Inferior parietal cortex (tissue), 1 donor: ENCODE measurements around the gene ACTR3C.
A peak's percentile ranks its signal among the peaks of the same experiment; 100 is the strongest.

Experiments
- DNase-seq: peaks from one replicate; pipeline ENCODE4 v3.0.0-alpha.2; 2016; ENCODE audit errors: extremely low spot score

The ACTR3C gene

DNA sequence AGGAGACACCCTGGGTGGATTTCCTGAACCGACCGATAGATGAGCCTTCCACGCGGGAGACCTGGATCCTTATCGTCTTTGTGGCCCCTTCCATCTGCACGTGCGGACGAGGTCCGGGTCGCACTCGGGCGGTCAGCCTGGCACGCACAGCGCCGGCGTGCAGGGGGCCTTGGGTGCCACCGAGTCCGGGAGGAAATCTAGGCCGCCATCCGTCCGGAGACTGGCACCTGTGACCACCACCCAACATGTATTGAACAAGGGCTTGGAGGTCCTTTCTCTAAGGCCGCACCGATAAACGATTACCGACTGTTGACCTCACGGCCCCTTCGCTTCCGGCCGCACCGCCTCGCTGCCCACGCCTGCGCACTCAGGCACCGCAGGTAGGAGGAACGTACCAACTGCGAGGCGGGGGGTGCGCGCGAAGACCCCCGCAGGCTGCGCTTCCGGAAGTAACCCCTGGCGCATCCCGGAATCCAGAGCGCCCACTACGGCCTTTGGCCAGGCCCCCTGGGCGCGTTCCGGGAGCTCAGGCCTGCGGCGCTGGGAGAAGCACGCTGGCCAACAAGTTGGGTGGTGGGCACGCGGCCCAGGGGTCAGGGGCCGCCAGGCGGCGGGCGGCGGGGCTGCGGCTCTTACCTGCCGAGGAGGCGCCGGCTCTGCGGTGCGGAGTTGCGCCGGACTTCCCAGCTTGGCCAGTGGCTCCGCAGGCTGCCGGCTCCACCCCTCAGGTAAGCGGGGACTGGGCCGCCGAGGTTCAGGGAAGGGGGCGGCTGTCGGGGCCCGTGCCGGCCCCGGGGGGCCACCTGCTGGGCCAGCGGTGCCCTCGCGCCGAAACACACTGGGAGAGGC is at the start of gene ACTR3C, which contains the start of gene LRRC61:
TSS of gene ACTR3C (minus strand) at position 713 of the 849 bp plus-strand sequence. CDS start 28,249 bp downstream, outside the sequence.
TSS of gene LRRC61 (plus strand) at position 523 of the 849 bp plus-strand sequence. CDS start 13,507 bp downstream, outside the sequence.
- peak; percentile 32 for DNase-seq

DNA sequence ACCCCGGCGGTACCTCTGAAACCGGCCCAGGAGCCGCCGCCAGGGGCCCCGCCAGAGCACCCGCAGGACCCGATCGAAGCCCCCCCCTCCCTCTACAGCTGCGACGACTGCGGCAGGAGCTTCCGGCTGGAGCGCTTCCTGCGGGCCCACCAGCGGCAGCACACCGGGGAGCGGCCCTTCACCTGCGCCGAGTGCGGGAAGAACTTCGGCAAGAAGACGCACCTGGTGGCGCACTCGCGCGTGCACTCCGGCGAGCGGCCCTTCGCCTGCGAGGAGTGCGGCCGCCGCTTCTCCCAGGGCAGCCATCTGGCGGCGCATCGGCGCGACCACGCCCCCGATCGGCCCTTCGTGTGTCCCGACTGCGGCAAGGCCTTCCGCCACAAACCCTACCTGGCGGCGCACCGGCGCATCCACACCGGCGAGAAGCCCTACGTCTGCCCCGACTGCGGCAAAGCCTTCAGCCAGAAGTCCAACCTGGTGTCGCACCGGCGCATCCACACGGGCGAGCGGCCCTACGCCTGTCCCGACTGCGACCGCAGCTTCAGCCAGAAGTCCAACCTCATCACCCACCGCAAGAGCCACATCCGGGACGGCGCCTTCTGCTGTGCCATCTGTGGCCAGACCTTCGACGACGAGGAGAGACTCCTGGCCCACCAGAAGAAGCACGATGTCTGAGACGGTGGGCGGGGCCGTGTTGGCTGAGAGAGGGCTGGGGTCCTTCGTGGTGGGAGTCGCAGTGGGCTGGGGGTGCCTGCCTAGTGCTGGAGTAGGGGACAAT is 49.1 kb upstream of the ACTR3C start:
- DNase-seq = no peak

DNA sequence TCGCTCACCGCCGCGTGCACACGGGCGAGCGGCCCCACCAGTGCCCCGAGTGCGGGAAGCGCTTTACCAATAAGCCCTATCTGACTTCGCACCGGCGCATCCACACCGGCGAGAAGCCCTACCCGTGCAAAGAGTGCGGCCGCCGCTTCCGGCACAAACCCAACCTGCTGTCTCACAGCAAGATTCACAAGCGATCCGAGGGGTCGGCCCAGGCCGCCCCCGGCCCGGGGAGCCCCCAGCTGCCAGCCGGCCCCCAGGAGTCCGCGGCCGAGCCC is 48.6 kb upstream of the ACTR3C start:
- DNase-seq = no peak

DNA sequence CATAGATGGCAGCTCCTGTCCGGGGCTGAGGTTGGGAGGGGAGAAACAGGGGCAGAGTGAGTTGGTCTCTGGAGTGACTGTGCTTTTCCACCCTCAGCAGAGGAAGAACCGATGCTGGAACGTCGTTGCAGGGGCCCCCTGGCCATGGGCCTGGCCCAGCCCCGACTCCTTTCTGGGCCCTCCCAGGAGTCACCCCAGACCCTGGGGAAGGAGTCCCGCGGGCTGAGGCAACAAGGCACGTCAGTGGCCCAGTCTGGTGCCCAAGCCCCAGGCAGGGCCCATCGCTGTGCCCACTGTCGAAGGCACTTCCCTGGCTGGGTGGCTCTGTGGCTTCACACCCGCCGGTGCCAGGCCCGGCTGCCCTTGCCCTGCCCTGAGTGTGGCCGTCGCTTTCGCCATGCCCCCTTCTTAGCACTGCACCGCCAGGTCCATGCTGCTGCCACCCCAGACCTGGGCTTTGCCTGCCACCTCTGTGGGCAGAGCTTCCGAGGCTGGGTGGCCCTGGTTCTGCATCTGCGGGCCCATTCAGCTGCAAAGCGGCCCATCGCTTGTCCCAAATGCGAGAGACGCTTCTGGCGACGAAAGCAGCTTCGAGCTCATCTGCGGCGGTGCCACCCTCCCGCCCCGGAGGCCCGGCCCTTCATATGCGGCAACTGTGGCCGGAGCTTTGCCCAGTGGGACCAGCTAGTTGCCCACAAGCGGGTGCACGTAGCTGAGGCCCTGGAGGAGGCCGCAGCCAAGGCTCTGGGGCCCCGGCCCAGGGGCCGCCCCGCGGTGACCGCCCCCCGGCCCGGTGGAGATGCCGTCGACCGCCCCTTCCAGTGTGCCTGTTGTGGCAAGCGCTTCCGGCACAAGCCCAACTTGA is 48.0 kb upstream of the ACTR3C start:
- no peak for DNase-seq

DNA sequence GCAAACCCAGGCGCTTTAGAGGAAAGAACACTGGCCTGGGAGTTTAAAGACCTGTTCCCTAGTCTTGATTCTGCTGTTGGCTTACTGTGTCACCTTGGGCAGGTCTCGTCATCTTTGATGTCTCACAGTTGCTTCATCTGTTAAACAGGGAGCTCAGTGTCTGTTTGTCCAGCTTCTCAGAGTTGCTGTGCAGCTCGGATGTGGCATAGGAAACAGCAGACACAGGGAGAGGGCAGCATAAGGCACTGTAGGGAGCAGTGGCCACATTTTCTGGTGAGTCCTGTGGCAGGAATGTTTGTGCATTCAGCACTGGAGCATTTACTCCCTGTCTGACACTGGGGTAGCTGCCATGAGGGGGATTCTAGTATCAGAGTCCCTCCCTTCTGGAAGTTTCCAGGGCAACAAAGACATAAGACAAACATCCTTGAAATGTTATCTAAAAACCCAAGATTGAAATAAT is 47.3 kb upstream of the ACTR3C start:
- no peak for DNase-seq

DNA sequence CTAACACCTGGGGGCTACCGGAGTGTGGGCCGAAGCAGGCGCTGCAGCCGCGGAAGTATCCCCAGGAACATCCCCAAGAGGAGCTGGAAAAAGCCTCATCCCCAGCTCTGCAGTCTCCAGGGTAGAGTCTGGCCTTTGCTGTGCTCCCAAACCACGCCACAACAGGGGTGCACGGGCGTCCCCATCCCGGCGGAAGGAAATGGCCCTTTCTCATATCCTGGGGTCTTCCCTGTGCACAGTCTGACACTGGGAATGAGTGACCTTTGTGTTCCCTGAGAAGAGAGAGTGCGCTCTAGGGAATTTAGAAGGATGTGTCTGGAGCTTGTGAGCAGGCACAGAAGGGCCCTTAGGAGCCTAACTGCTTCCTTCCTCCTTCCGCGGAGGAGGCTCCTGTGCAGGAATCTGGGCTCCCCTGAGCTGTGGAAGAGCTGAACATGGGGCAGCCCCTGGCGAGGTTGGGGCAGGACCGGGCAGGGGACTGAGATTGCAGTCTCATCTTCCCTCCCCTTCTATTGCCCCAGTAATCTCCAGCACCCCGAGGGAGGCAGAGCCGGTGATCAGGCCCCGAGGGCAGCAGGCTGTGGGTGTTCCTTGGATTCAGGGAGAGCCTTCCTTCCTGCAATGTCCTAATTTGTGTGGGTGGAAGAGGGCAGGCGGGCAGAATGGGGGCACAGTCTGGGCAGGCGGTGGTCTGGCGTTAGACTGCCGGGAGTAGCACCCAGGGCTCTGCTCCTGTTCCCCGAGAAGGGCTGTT is 46.6 kb upstream of the ACTR3C start:
- no peak for DNase-seq

DNA sequence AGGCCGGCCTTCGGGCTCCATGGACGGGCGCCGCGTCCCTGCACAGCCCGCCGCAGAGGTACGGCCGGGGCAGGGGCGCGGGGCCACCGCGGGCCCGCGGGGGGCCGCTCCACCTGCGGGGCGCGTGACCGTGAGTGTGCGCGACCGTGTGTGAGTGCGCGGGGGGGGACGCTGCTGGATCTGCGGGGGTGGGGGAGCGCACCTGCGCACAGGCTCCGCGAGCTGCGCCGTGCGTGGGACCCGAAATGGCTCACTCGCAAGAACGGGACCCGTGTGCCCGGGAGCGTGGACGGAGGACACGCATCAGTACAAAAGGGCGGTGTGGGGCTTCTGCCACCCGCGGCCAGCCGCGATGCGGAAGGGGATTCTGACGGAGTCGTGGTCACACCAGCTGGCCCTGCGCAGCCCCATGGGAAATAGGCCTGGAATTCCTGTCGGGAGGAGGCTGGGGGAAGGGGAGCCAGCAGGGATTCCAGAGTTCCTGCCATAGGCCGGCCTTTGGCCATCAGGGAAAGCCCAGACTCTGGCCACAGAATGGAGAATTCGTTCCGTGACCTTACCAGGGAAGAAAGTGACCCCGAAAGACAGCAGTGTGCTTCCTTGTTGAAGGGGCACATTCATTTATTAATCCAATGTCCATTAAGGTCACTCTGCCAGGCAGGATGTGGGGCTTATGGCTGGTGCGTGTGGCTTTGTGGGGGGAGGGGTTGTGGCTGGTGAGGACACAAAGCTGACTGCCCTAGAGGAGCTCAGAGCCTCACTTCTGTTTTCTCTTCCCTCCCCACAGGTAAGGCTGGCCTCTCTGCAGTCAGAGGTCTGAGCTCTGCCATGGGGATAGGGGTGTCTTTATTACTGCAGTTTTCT is 45.8 kb upstream of the ACTR3C start:
- no peak for DNase-seq

DNA sequence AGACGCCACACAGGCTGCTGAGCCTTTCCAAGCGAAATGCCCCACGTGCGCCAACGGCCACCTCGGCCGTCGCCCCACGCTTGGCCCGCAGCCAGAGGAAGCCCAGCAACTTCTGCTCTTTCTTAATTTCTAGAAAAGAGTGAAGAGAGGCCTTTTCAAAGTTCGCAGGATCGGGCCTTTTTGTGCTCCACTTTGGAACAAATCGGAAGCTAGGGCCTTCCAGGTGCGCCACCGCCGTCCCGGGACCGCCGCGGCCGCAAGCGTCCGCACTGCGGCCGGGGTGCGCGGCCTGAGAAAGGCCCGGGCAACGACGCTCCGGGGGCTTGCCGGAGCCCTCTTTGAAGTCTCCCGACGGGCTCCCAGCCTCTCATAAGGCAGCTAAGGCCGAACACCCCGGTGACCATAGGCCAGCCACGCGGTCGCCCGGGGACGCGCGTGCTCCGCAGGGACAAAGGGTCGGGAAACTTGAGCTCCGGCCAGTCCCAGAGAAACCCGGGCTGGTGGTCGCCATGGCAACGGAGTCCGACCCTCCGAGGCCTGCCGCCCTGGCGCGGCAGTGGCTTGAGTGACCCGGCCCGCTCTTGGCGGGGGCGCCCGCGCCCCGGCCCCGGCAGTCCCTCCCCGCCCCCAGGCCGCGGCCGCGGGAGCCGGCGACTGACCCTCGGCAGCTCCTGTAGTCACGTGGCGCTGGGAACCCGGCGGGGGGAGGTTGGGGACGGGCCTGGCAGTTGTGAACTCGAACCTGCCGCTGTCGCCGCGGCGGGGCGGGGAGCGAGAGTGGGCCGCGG is 44.9 kb upstream of the ACTR3C start, which contains the start of gene REPIN1:
TSS of gene REPIN1 (plus strand) at position 727 of the 788 bp plus-strand sequence. CDS start 890 bp downstream, outside the sequence.
- peak; percentile 81 for DNase-seq

DNA sequence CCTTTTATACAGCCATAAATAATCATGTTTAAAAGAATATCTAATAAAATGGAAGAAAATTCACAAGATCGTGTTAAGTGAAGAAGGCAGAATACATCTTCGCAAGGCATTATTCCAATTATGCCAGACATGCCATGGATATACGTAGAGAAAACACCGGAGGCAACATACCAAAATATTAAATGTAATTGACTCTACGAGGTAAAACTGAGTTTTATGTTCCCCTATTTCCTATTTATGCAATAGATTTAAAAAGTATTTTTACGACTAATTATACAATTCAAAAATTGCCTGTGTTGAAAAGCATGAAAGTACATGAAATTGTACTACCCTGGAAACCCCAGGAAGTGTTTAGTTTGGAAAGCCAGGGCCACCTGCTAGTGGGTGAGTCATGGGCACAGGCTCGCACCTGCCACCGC is 44.3 kb upstream of the ACTR3C start:
- DNase-seq = no peak

DNA sequence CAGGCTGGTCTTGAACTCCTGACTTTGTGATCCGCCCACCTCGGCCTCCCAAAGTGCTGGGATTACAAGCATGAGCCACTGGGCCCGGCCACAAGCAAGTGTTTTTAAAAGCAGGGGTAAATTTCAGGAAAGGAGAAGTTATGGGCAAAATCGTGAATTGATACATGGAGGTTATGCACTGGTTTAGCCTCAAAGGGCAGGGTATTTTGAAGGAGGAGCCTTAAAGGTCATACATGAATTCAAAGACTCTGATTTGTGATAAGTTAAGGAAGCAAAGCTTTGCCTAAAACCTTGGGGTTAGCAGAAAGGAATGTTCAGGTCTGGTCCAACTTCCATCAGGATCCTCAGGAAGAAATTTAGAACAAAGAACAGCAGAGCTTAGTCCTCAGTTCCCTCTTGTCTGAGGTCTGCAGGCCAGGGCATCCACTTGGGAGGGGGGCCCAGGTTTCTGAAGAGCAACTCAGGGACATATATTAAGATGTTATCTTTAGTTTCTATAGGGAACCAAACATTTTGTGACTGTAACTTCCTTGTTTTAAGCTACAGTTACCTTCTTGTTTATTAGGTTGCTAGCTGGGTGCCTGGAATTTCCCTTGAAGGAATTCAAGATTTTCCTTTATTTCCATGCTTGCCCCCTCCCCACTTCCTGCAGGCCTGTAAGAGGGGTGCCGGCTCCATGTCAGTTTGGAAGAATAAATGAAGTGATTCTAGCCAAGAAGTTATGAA is 42.5 kb upstream of the ACTR3C start:
- DNase-seq = no peak

DNA sequence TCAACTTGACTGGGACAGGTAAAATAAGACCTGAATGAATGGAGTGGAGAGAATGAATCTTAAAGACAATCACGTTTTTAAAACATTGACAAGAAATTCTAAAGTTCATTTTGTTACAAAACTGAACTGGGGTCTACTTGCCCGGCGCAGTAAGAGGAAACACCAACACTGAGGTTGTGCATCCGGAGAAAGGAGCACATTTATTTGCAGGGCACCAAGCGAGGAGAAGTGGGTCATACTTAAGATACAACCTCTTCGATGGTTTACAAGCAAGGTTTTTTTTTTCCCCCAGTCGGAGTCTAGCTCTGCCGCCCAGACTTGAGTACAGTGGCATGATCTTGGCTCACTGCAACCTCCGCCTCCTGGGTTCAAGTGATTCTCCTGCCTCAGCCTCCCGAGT is 41.8 kb upstream of the ACTR3C start:
- DNase-seq = no peak

DNA sequence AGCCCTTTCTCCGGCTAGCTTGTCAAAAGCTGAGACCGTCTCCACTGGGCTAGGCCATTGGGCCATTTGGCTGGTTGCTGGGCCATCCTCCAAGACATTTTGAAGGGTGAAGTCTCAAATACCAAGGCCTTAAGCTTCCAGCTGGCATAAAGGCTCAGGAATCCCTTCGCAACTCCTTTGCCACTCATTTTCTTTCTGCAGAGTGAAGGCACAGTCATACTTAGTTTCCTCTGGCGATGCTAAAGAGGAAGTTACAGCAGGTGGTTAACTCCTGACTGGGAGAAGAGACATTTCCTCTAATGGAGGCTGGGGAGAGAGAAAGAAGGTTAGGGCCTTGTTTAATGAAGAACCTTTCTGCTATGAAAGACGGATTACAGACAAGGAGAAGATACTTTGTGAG is 40.5 kb upstream of the ACTR3C start:
- no peak for DNase-seq

DNA sequence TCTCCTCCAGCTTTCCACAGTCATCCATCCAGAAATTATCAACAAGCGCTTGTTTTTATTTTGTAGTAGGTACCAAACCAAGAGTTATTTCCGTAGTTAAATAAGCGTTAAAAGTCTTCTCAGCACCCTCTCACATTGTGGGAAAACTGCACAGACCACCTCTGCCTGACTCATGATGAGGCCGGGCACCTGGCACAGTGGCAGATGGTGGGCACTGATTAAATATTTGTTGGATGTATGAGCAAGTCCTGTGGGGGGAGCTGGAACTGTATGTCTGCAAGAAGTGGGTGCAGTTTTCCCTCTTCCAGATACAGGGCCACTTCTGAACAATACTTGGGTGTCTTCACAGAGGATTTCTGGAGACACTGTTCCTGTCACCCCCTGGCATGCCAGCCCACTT is 40.0 kb upstream of the ACTR3C start:
- no peak for DNase-seq

DNA sequence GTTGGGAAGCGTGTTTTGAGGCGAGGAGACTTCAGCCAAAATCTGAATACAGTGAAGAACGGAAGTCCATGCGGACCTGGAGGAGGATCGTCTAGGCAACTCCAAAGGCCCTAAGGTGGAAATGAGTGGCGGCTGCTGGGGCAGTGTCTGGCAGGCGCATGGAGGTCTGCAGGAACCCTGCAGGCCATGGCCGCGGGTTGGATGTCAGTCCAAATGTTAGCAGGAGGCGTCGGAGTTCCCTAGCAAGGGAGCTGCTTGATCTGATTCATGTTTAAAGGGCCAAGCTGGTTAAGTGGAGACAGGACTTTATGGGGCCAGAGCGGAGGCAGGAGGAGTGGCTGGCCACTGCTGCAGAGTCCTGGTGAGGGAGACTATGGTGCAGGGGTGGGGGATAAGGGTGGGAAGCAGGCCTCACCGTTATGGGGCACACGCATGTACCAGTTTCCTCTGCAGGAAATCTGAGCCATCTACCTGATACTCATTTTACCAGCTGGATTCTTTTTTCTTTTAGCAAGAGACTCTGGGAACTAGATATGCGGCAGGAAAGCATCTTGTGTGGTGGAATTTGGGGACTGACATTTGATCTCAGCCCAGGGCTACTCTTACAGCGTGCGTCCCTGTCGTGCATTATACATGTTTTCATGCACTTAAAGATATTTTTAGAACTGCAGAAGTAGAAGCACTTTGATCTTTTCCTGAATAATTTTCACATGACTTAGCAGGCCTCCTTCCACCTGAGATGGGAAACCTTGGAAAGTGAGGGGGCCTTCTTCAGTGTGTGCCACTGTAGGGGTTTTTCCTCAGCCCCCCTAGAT is 38.7 kb upstream of the ACTR3C start:
- DNase-seq = no peak

DNA sequence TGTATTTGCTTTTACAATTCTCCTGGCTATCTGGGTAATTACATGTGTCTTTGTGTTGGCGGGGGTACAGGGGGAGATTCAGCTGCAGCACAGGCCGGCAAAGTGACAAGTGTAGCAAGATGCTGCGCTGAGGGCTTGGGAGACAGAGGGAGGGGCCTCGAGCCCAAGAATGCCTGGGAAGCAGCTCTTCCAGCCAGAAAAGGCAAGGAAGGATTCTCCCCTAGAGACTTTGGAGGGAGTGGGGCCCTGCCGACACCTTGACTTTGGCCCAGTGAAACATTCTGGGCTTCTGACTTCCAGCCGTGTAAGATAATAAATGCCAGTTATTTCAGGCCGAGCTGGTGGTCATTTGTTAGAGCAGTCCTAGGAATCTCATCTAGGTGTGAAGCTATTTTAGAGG is 38.1 kb upstream of the ACTR3C start:
- no peak for DNase-seq

DNA sequence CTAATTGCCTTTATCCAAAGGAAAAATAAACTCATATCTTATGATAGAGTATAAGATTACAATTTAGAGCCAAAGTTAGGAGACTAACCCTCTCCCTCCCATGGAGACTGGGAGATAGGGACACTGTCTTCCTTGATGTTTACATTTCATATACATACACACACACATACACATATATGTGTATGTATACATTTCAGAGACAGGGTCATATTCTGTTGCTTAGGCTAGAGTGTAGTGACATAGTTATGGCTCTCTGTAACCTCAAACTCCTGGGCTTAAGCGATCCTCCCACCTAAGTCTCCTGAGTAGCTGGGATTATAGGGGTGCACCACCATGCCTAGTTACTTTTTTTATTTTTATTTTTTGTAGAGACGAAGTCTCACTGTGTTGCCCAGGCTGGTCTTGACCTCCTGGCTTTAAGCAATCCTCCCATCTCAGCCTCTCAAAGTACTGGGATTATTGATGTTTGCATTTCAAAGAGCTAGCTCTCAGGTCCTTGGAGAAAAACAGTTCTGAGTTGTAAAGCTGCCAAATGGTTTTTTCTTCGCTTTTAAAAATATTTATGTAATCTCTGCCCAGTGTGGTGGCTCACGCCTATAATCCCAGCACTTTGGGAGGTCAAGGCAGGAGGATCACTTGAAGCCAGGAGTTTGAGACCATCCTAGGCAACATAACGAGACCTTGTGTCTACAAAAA is 37.2 kb upstream of the ACTR3C start:
- no peak for DNase-seq
